T47D (cell line): Measurements from ENCODE around the gene OR52H1.
"Not testable (repeated sequence)": the region's sequence is repeated elsewhere in the genome, so short reads cannot be mapped to it uniquely, and the experiment has no call there.

Source experiments
- DNase-seq, 2 experiments: peaks; one replicate each; pipeline versions ENCODE4 v3.0.0 to v3.0.0-alpha.2; 2011 to 2012; ENCODE audit warnings: low read depth in 1 of 2, low spot score in 1 of 2
- JUND ChIP-seq: IDR thresholded peaks from 2 replicates; pipeline ENCODE4 v1.6.1; 2012; ENCODE audit warnings: low read depth
- in situ Hi-C: cut with HindIII; loops from 2 replicates; pipeline ENCODE4 v1.10.0; 2016; ENCODE audit warnings: low sequenced_read_pairs, low pct_unique_long_range_greater_than_20kb

Gene OR52H1

GRCh38 chr11:5548440-5548839, at the start of gene OR52H1:
TSS of gene OR52H1 (minus strand) at chr11:5548540. CDS start at chr11:5545505, 3,035 bp downstream.
- in situ Hi-C loops, result no loop called here

GRCh38 chr11:5597953-5598352, 49.6 kb upstream of the OR52H1 start:
- no peak for TF ChIP-seq JUND
- in situ Hi-C loops, result no loop called here
- no peak for DNase-seq

More at GRCh38 chr11:5548440-5548839, at the start of gene OR52H1:
- no peak for TF ChIP-seq JUND
- no peak for DNase-seq

- peak in 1 of 2 experiments; percentile 32 for DNase-seq
- TF ChIP-seq JUND, result no peak
- in situ Hi-C loops, result no loop called here
Measured at GRCh38 chr11:5596607-5597201, 48.4 kb upstream of the OR52H1 start, which contains the start of gene TRIM6. TSS of gene TRIM6 (plus strand) at chr11:5596637. CDS start at chr11:5596898, 261 bp downstream.

GRCh38 chr11:5593146-5593545, 44.8 kb upstream of the OR52H1 start:
- in situ Hi-C loops, result no loop called here
- DNase-seq, result no peak
- no peak for TF ChIP-seq JUND

GRCh38 chr11:5592615-5593014, 44.3 kb upstream of the OR52H1 start:
- no peak for DNase-seq
- TF ChIP-seq JUND, result no peak
- in situ Hi-C loops, result no loop called here

GRCh38 chr11:5591613-5592012, 43.3 kb upstream of the OR52H1 start:
- in situ Hi-C loops, result no loop called here
- TF ChIP-seq JUND, result no peak

GRCh38 chr11:5589906-5590305, 41.6 kb upstream of the OR52H1 start:
- in situ Hi-C loops, DNase-seq: not testable (repeated sequence)

More at GRCh38 chr11:5591613-5592012, 43.3 kb upstream of the OR52H1 start:
- DNase-seq, result no peak

- DNase-seq, in situ Hi-C loops: not testable (repeated sequence)
Measured at GRCh38 chr11:5584458-5584857, 36.1 kb upstream of the OR52H1 start.

GRCh38 chr11:5581014-5581413, 32.7 kb upstream of the OR52H1 start:
- DNase-seq, result no peak
- in situ Hi-C loops, result no loop called here
- no peak for TF ChIP-seq JUND

- no peak for DNase-seq
- no peak for TF ChIP-seq JUND
- in situ Hi-C loops, result no loop called here
Measured at GRCh38 chr11:5580577-5580976, 32.2 kb upstream of the OR52H1 start, which contains the start of gene OR52B6. TSS of gene OR52B6 (plus strand) at chr11:5580877. CDS start at chr11:5580877, 0 bp downstream.

GRCh38 chr11:5577101-5577500, 28.8 kb upstream of the OR52H1 start:
- no peak for TF ChIP-seq JUND

GRCh38 chr11:5575152-5575551, 26.8 kb upstream of the OR52H1 start:
- in situ Hi-C loops, result no loop called here
- no peak for TF ChIP-seq JUND
- no peak for DNase-seq

More at GRCh38 chr11:5577101-5577500, 28.8 kb upstream of the OR52H1 start:
- no peak for DNase-seq
- in situ Hi-C loops, result no loop called here

- TF ChIP-seq JUND, result no peak
- in situ Hi-C loops, result no loop called here
Measured at GRCh38 chr11:5574654-5575053, 26.3 kb upstream of the OR52H1 start.

More at GRCh38 chr11:5574654-5575053, 26.3 kb upstream of the OR52H1 start:
- DNase-seq, result no peak
